Measurements from ENCODE around the gene TM7SF2.

TM7SF2 gene

GRCh38 chr11:65104628-65105027 lies 7.0 kb upstream of the TM7SF2 start:
- peak overlapping the region; percentile 82 for H3K27ac ChIP-seq (ENCODE audit: low read depth, low read length)
- H3K9me3 ChIP-seq (ENCODE audit: control insufficient read depth in 5 of 5, low read length in 5 of 5): no peaks in the 10 kb centered on the region
- no peaks in the 10 kb centered on the region for H3K27me3 ChIP-seq (ENCODE audit: control insufficient read depth in 5 of 5, insufficient read depth in 4 of 5, low read length in 5 of 5)
- H3K4me3 ChIP-seq (ENCODE audit: low read depth in 1 of 5, low read length in 5 of 5): no peak overlapping the region
- peaks cover 0 to 35% (median 25%) of the 10 kb centered on the region in 5 donors for H3K36me3 ChIP-seq (ENCODE audit: control insufficient read depth in 5 of 5, insufficient read depth in 5 of 5, low read length in 5 of 5)
- H3K4me1 ChIP-seq (ENCODE audit: control insufficient read depth in 5 of 5, insufficient read depth in 5 of 5, low read length in 5 of 5): peaks cover 0 to 49% (median 27%) of the 10 kb centered on the region in 5 donors
- peak overlapping the region in 1 of 5 donors; percentile 6 for H3K9ac ChIP-seq (ENCODE audit: low read length in 5 of 5)

GRCh38 chr11:65107078-65107477 lies 4.6 kb upstream of the TM7SF2 start:
- Histone ChIP-seq H3K9ac (ENCODE audit: low read length in 5 of 5) (no peak overlapping the region), H3K27me3 (ENCODE audit: control insufficient read depth in 5 of 5, insufficient read depth in 4 of 5, low read length in 5 of 5) (no peaks in the 10 kb centered on the region), H3K4me1 (ENCODE audit: control insufficient read depth in 5 of 5, insufficient read depth in 5 of 5, low read length in 5 of 5) (peaks cover 1 to 55% (median 34%) of the 10 kb centered on the region in 5 donors), H3K27ac (ENCODE audit: low read depth, low read length) (no peak overlapping the region), H3K36me3 (ENCODE audit: control insufficient read depth in 5 of 5, insufficient read depth in 5 of 5, low read length in 5 of 5) (peaks cover 0 to 39% (median 29%) of the 10 kb centered on the region in 5 donors), H3K9me3 (ENCODE audit: control insufficient read depth in 5 of 5, low read length in 5 of 5) (no peaks in the 10 kb centered on the region), H3K4me3 (ENCODE audit: low read depth in 1 of 5, low read length in 5 of 5) (no peak overlapping the region)

DNA sequence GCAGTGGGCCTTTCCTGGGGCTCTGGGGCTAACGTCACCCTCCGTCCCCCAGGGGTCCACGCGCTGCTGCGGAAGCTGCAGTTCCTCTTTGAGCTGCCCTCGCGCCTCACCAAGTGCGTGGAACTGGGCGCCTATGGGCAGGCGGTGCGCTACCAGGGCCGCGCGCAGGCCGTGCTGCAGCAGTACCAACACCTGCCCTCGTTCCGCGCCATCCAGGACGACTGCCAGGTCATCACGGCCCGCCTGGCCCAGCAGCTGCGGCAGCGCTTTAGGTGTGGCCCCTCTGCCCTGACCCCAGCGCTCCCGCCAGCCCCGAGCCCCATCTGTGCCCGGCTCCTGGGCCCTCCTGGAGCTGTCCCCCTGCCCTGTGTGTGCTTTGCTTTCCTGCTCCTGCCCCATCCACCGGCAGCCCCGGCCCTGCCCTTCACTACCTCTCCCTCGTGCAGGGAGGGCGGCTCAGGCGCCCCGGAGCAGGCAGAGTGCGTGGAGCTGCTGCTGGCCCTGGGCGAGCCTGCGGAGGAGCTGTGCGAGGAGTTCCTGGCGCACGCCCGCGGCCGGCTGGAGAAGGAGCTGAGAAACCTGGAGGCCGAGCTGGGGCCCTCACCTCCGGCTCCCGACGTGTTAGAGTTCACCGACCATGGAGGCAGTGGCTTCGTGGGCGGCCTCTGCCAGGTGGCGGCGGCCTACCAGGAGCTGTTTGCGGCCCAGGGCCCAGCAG lies 3.8 kb upstream of the TM7SF2 start:
- Histone ChIP-seq H3K9me3 (ENCODE audit: control insufficient read depth in 5 of 5, low read length in 5 of 5) (no peaks in the 10 kb centered on the region), H3K27ac (ENCODE audit: low read depth, low read length) (no peak overlapping the region), H3K4me1 (ENCODE audit: control insufficient read depth in 5 of 5, insufficient read depth in 5 of 5, low read length in 5 of 5) (peaks cover 1 to 55% (median 35%) of the 10 kb centered on the region in 5 donors), H3K9ac (ENCODE audit: low read length in 5 of 5) (no peak overlapping the region), H3K36me3 (ENCODE audit: control insufficient read depth in 5 of 5, insufficient read depth in 5 of 5, low read length in 5 of 5) (peaks cover 0 to 36% (median 29%) of the 10 kb centered on the region in 5 donors), H3K4me3 (ENCODE audit: low read depth in 1 of 5, low read length in 5 of 5) (no peak overlapping the region), H3K27me3 (ENCODE audit: control insufficient read depth in 5 of 5, insufficient read depth in 4 of 5, low read length in 5 of 5) (no peaks in the 10 kb centered on the region)

DNA sequence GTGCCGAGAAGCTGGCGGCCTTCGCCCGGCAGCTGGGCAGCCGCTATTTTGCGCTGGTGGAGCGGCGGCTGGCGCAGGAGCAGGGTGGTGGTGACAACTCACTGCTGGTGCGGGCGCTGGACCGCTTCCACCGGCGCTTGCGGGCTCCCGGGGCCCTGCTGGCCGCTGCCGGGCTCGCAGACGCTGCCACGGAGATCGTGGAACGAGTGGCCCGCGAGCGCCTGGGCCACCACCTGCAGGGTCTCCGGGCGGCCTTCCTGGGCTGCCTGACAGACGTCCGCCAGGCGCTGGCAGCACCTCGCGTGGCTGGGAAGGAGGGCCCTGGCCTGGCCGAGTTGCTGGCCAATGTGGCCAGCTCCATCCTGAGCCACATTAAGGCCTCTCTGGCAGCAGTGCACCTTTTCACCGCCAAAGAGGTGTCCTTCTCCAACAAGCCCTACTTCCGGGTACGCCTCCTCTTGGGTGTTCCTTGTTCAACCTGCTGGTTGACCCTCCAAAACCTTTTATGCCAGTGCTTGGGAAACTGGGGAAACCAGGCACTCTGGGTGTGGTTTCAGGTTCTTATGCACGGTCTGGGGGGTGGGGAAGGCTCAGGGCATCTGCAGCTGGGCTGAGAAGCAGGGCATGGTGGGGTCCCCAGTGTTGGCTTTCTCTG lies 3.1 kb upstream of the TM7SF2 start:
- Histone ChIP-seq H3K36me3 (ENCODE audit: control insufficient read depth in 5 of 5, insufficient read depth in 5 of 5, low read length in 5 of 5) (peaks cover 0 to 36% (median 29%) of the 10 kb centered on the region in 5 donors), H3K4me1 (ENCODE audit: control insufficient read depth in 5 of 5, insufficient read depth in 5 of 5, low read length in 5 of 5) (peaks cover 1 to 56% (median 38%) of the 10 kb centered on the region in 5 donors), H3K9me3 (ENCODE audit: control insufficient read depth in 5 of 5, low read length in 5 of 5) (no peaks in the 10 kb centered on the region), H3K9ac (ENCODE audit: low read length in 5 of 5) (no peak overlapping the region), H3K4me3 (ENCODE audit: low read depth in 1 of 5, low read length in 5 of 5) (no peak overlapping the region), H3K27ac (ENCODE audit: low read depth, low read length) (no peak overlapping the region), H3K27me3 (ENCODE audit: control insufficient read depth in 5 of 5, insufficient read depth in 4 of 5, low read length in 5 of 5) (no peaks in the 10 kb centered on the region)

GRCh38 chr11:65109231-65110198 lies 2.2 kb upstream of the TM7SF2 start:
- peaks cover 0 to 39% (median 29%) of the 10 kb centered on the region in 5 donors for H3K36me3 ChIP-seq (ENCODE audit: control insufficient read depth in 5 of 5, insufficient read depth in 5 of 5, low read length in 5 of 5)
- no peak overlapping the region for H3K9ac ChIP-seq (ENCODE audit: low read length in 5 of 5)
- no peaks in the 10 kb centered on the region for H3K27me3 ChIP-seq (ENCODE audit: control insufficient read depth in 5 of 5, insufficient read depth in 4 of 5, low read length in 5 of 5)
- H3K4me3 ChIP-seq (ENCODE audit: low read depth in 1 of 5, low read length in 5 of 5): no peak overlapping the region
- no peaks in the 10 kb centered on the region for H3K9me3 ChIP-seq (ENCODE audit: control insufficient read depth in 5 of 5, low read length in 5 of 5)
- no peak overlapping the region for H3K27ac ChIP-seq (ENCODE audit: low read depth, low read length)
- peaks cover 1 to 52% (median 35%) of the 10 kb centered on the region in 5 donors for H3K4me1 ChIP-seq (ENCODE audit: control insufficient read depth in 5 of 5, insufficient read depth in 5 of 5, low read length in 5 of 5)

- Histone ChIP-seq H3K27me3 (ENCODE audit: control insufficient read depth in 5 of 5, insufficient read depth in 4 of 5, low read length in 5 of 5) (no peaks in the 10 kb centered on the region), H3K27ac (ENCODE audit: low read depth, low read length) (no peak overlapping the region), H3K4me3 (ENCODE audit: low read depth in 1 of 5, low read length in 5 of 5) (peak overlapping the region in 1 of 5 donors; percentile 27), H3K36me3 (ENCODE audit: control insufficient read depth in 5 of 5, insufficient read depth in 5 of 5, low read length in 5 of 5) (peaks cover 0 to 44% (median 36%) of the 10 kb centered on the region in 5 donors), H3K9me3 (ENCODE audit: control insufficient read depth in 5 of 5, low read length in 5 of 5) (no peaks in the 10 kb centered on the region), H3K9ac (ENCODE audit: low read length in 5 of 5) (peak overlapping the region in 3 of 5 donors; percentile 0 to 44 (median 10)), H3K4me1 (ENCODE audit: control insufficient read depth in 5 of 5, insufficient read depth in 5 of 5, low read length in 5 of 5) (peaks cover 1 to 50% (median 30%) of the 10 kb centered on the region in 5 donors)
These were observed 1.3 kb upstream of the TM7SF2 start for GRCh38 chr11:65110354-65110861.

DNA sequence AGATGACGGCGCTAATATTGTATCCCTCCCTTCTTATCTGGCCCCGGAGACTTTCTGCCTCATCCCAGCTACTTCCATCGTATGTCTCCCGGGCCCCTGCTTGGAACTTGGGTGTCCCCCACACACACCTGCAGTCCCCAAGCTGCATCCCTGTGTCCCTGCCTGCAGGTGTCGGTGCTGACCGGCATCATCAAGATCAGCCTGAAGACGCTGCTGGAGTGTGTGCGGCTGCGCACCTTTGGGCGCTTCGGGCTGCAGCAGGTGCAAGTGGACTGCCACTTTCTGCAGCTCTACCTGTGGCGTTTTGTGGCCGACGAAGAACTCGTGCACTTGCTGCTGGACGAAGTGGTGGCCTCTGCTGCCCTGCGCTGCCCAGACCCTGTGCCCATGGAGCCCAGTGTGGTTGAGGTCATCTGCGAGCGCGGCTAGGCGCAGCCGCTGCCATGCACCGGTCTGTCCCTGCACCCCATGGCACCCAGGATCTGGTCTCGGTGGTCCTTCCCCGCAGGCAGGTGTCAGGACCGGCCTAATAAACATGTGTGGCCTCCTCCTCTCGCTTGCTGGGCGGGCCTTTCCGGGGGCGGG lies 421 bp upstream of the TM7SF2 start:
- Histone ChIP-seq H3K4me1 (ENCODE audit: control insufficient read depth in 5 of 5, insufficient read depth in 5 of 5, low read length in 5 of 5) (peaks cover 1 to 55% (median 36%) of the 10 kb centered on the region in 5 donors), H3K27ac (ENCODE audit: low read depth, low read length) (no peak overlapping the region), H3K27me3 (ENCODE audit: control insufficient read depth in 5 of 5, insufficient read depth in 4 of 5, low read length in 5 of 5) (no peaks in the 10 kb centered on the region), H3K36me3 (ENCODE audit: control insufficient read depth in 5 of 5, insufficient read depth in 5 of 5, low read length in 5 of 5) (peaks cover 0 to 48% (median 42%) of the 10 kb centered on the region in 5 donors), H3K4me3 (ENCODE audit: low read depth in 1 of 5, low read length in 5 of 5) (peak overlapping the region in 2 of 5 donors; percentile 35 to 71), H3K9me3 (ENCODE audit: control insufficient read depth in 5 of 5, low read length in 5 of 5) (no peaks in the 10 kb centered on the region), H3K9ac (ENCODE audit: low read length in 5 of 5) (peak overlapping the region in 2 of 5 donors; percentile 0 to 44)

GRCh38 chr11:65112546-65113360 lies 1.1 kb downstream of the TM7SF2 start:
- peak overlapping the region; percentile 33 to 74 (median 63) for H3K4me3 ChIP-seq (ENCODE audit: low read depth in 1 of 5, low read length in 5 of 5)
- peak overlapping the region in 4 of 5 donors; percentile 70 to 81 (median 72) for H3K9ac ChIP-seq (ENCODE audit: low read length in 5 of 5)
- no peak overlapping the region for H3K27ac ChIP-seq (ENCODE audit: low read depth, low read length)
- peaks cover 0 to 43% (median 38%) of the 10 kb centered on the region in 5 donors for H3K36me3 ChIP-seq (ENCODE audit: control insufficient read depth in 5 of 5, insufficient read depth in 5 of 5, low read length in 5 of 5)
- H3K4me1 ChIP-seq (ENCODE audit: control insufficient read depth in 5 of 5, insufficient read depth in 5 of 5, low read length in 5 of 5): peaks cover 2 to 67% (median 47%) of the 10 kb centered on the region in 5 donors
- H3K9me3 ChIP-seq (ENCODE audit: control insufficient read depth in 5 of 5, low read length in 5 of 5): no peaks in the 10 kb centered on the region
- no peaks in the 10 kb centered on the region for H3K27me3 ChIP-seq (ENCODE audit: control insufficient read depth in 5 of 5, insufficient read depth in 4 of 5, low read length in 5 of 5)
